Endothelial cell of umbilical vein (primary cell): ENCODE data around the gene CD44. TPM values are rescaled to one million over a fixed set of nuclear protein-coding genes. Genes with fewer than 3 reads are reported as not detected.
A peak's percentile ranks its signal among the peaks of the same experiment; 100 is the strongest.

Experiments
- BruUV-seq: library from RNA; stranded (reverse); fragments of 400-500 nt; replicated peaks from 2 replicates; lab custom pipeline; 2021; lab: Mats Ljungman, UMichigan
- CTCF ChIA-PET: fragments of 300-600, 350-600 bp; sonication (Branson Sonifier 250); formaldehyde crosslinking; loops from one replicate; lab custom pipeline; 2021; ENCODE audit warnings: antibody characterized with exemption, inconsistent platforms; lab: Charles Lee
- POLR2A ChIA-PET: fragments of 300-600, 350-600 bp; sonication (Branson Sonifier 250); formaldehyde crosslinking; loops from one replicate; lab custom pipeline; 2021; ENCODE audit warnings: antibody characterized with exemption, inconsistent platforms; lab: Charles Lee
- DNase-seq: peaks from one replicate; pipeline ENCODE4 v3.0.0-alpha.2; 2011; ENCODE audit warnings: low read depth, low spot score
- FAIRE-seq: peaks from 2 replicates; lab custom pipeline; 2011; peaks lifted over from hg19 to GRCh38; lab: Jason Lieb, UNC
- H2AFZ ChIP-seq: 2 replicates; pipeline ENCODE4 v1.6.0; 2012; ENCODE audit warnings: low read depth, low read length, control low read depth, inconsistent platforms
- H3K27ac ChIP-seq: 2 replicates; pipeline ENCODE4 v1.5.1; 2011; ENCODE audit warnings: low read depth, mild to moderate bottlenecking, control low read depth, low read length, moderate library complexity; ENCODE audit not compliant: insufficient read depth
- H3K27me3 ChIP-seq, 2 experiments: 2 replicates each; pipeline versions ENCODE4 v1.6.0 to v1.6.1; 2011; ENCODE audit warnings: low read length in 2 of 2, mixed read lengths in 1 of 2; ENCODE audit not compliant: control insufficient read depth in 2 of 2, insufficient read depth in 2 of 2
- H3K36me3 ChIP-seq, 2 experiments: 2 replicates in 1 of 2; 3 replicates in 1 of 2; pipeline ENCODE4 v1.5.1; 2011; ENCODE audit warnings: low read length in 2 of 2, mild to moderate bottlenecking in 1 of 2, moderate library complexity in 1 of 2; ENCODE audit not compliant: control insufficient read depth in 2 of 2, insufficient read depth in 2 of 2; ENCODE audit errors: extremely low read depth in 1 of 2
- H3K4me1 ChIP-seq: 3 replicates; pipeline ENCODE4 v1.5.1; 2011; ENCODE audit warnings: mild to moderate bottlenecking, low read length; ENCODE audit not compliant: control insufficient read depth, insufficient read depth; ENCODE audit errors: extremely low read depth
- H3K4me2 ChIP-seq: 2 replicates; pipeline ENCODE4 v1.6.1; 2011; ENCODE audit warnings: low read length, control low read depth, mixed read lengths; ENCODE audit not compliant: insufficient read depth
- H3K4me3 ChIP-seq, 3 experiments: fragments of 200-600 bp in 1 of 3; sonication (generic), shearing (Covaris generic) in 1 of 3; replicated peaks in 1 of 3; 2 replicates each; pipeline ENCODE4 v1.5.1; 2011 to 2016; ENCODE audit warnings: control low read depth in 3 of 3, low read length in 3 of 3, mild to moderate bottlenecking in 2 of 3, inconsistent platforms in 1 of 3, low read depth in 1 of 3, moderate library complexity in 1 of 3; ENCODE audit not compliant: insufficient read depth in 1 of 3
- H3K79me2 ChIP-seq: 2 replicates; pipeline ENCODE4 v1.6.0; 2012; ENCODE audit warnings: low read length, inconsistent platforms; ENCODE audit not compliant: control insufficient read depth, insufficient read depth
- H3K9ac ChIP-seq: replicated peaks from 2 replicates; pipeline ENCODE3; 2011; ENCODE audit warnings: low read length, control low read depth; ENCODE audit not compliant: insufficient read depth; ENCODE audit errors: extremely low read depth
- H3K9me1 ChIP-seq: replicated peaks from 3 replicates; pipeline ENCODE4 v1.6.0; 2011; ENCODE audit warnings: mild to moderate bottlenecking, low read length; ENCODE audit not compliant: control insufficient read depth, insufficient read depth; ENCODE audit errors: extremely low read depth
- H3K9me3 ChIP-seq: replicated peaks from 2 replicates; pipeline ENCODE4 v1.5.1; 2012; ENCODE audit warnings: low read length, inconsistent platforms; ENCODE audit not compliant: control insufficient read depth, insufficient read depth
- H4K20me1 ChIP-seq: replicated peaks from 2 replicates; pipeline ENCODE3; 2011; ENCODE audit warnings: mild to moderate bottlenecking, low read length; ENCODE audit not compliant: control insufficient read depth, insufficient read depth; ENCODE audit errors: extremely low read depth
- CTCF ChIP-seq, 2 donors: IDR thresholded peaks; 1 replicate in 1 of 2; 2 replicates in 1 of 2; pipeline ENCODE4 v1.5.1; 2011; ENCODE audit warnings: low read length in 2 of 2, mild to moderate bottlenecking in 2 of 2, moderate library complexity in 2 of 2, control low read depth in 1 of 2, inconsistent platforms in 1 of 2, low read depth in 1 of 2; ENCODE audit not compliant: insufficient read depth in 1 of 2; ENCODE audit errors: extremely low read depth in 1 of 2
- FOS ChIP-seq: IDR thresholded peaks from 2 replicates; pipeline ENCODE4 v1.6.1; 2011; ENCODE audit warnings: mild to moderate bottlenecking, low read length, moderate library complexity, borderline replicate concordance; ENCODE audit not compliant: insufficient read depth
- GATA2 ChIP-seq: IDR thresholded peaks from 2 replicates; pipeline ENCODE4 v1.7.0; 2011; ENCODE audit warnings: low read depth, mild to moderate bottlenecking, moderate library complexity, mixed read lengths, low read length; ENCODE audit not compliant: insufficient read length, insufficient read depth
- MYC ChIP-seq: IDR thresholded peaks from one replicate; pipeline ENCODE4 v1.6.1; 2011; ENCODE audit warnings: mild to moderate bottlenecking, low read depth, low read length
- dilution Hi-C: fragments of 300-500 bp; cut with MboI; formaldehyde crosslinking; loops from one replicate; pipeline ENCODE4 v1.15.0; 2019; ENCODE audit warnings: low sequenced_read_pairs; ENCODE audit not compliant: extremely low pct_ligation_motif_present
- intact Hi-C: fragments of 100-400 bp; cut with micrococcal nuclease; formaldehyde crosslinking; loops from one replicate; pipeline ENCODE4 v1.10.0; 2022
- polyA plus RNA-seq, 4 experiments: library from polyadenylated mRNA; depleted of rRNA in 3 of 4; stranded (reverse) in 3 of 4; unstranded in 1 of 4; fragments of >200 nt; gene quantifications; 2 replicates each; pipeline versions ENCODE4 v1.2.1 to v1.2.3, GENCODE V29; 2011 to 2012; ENCODE audit warnings: missing spikeins in 1 of 4
- total RNA-seq: library from RNA; stranded (reverse); gene quantifications from 2 replicates; pipeline ENCODE4 v1.2.3, GENCODE V29; 2021

CD44 gene
- total and polyA plus RNA-seq, 2 donors (not counting 3 experiments of a cell fraction or from before 2014, with no cell fraction given): 25.5 to 26.3 TPM

GRCh38 chr11:35173011-35173511, 34.1 kb downstream of the CD44 start:
- peak; percentile 50 for TF ChIP-seq GATA2
- TF ChIP-seq MYC: no peak
- Histone ChIP-seq H3K4me1 (peaks cover 23% of the 10 kb centered on the region), H3K27ac (no peak overlapping the region), H3K27me3 (no peaks in the 10 kb centered on the region), H3K36me3 (no peaks in the 10 kb centered on the region), H3K4me3 (no peak overlapping the region), H3K9me1 (no peaks in the 10 kb centered on the region), H2AFZ (no peak overlapping the region), H3K9me3 (no peaks in the 10 kb centered on the region), H4K20me1 (no peaks in the 10 kb centered on the region), H3K4me2 (no peak overlapping the region), H3K79me2 (peaks cover 86% of the 10 kb centered on the region), H3K9ac (no peak overlapping the region)
- BruUV-seq: no TSS peak
- CTCF ChIA-PET: no interaction called here
- dilution Hi-C loops: no loop called here
- DNase-seq (no peak), FAIRE-seq (no peak)
- POLR2A ChIA-PET: no interaction called here
- intact Hi-C loops: no loop called here

GRCh38 chr11:35173616-35174566, 34.9 kb downstream of the CD44 start:
- no peaks in the 10 kb centered on the region for H4K20me1 ChIP-seq
- FAIRE-seq (no peak), DNase-seq (no peak)
- intact Hi-C loops (no loop called here), dilution Hi-C loops (no loop called here)
- ChIA-PET POLR2A (no interaction called here), CTCF (interaction anchor here (0.9 to 1.6 kb wide), 5 partner anchors 9 to 176 kb away, joined by 3 to 9 read pairs (median 3); partner anchors contain the start of gene CD44)
- H2AFZ ChIP-seq: no peak overlapping the region
- no peaks in the 10 kb centered on the region for H3K9me1 ChIP-seq
- H3K9ac ChIP-seq: no peak overlapping the region
- H3K79me2 ChIP-seq: peaks cover 84% of the 10 kb centered on the region
- TF ChIP-seq FOS: no peak
- no peak for TF ChIP-seq CTCF (IDR thresholded peaks at IDR 0.05; ENCODE audit: extremely low read depth in 1 of 2, insufficient read depth in 1 of 2, low read depth in 1 of 2, low read length in 2 of 2)
- no peak for TF ChIP-seq GATA2
- H3K27me3 ChIP-seq: no peaks in the 10 kb centered on the region
- H3K27ac ChIP-seq: peak overlapping the region; percentile 26
- H3K9me3 ChIP-seq: no peaks in the 10 kb centered on the region
- no peak overlapping the region for H3K4me3 ChIP-seq
- H3K36me3 ChIP-seq: no peaks in the 10 kb centered on the region
- peak overlapping the region; percentile 2 for H3K4me2 ChIP-seq
- H3K4me1 ChIP-seq: peaks cover 23% of the 10 kb centered on the region
- BruUV-seq: no TSS peak
